Measurements from ENCODE around the gene TADA3. TPM values are rescaled to one million over a fixed set of nuclear protein-coding genes. Genes with fewer than 3 reads are reported as not detected.

TADA3 gene
- total RNA-seq, 2 donors from 2014 or later, result 44.2 to 48.8 TPM

GRCh38 chr3:9812870-9813483 lies 20.7 kb upstream of the TADA3 start:
- intact Hi-C loops (cut with DNase I), result no loop called here
- DNase-seq (ENCODE audit: low spot score), result no peak

GRCh38 chr3:9810846-9811245 lies 18.6 kb upstream of the TADA3 start:
- no peak for DNase-seq (ENCODE audit: low spot score)
- intact Hi-C loops (cut with DNase I), result no loop called here

- intact Hi-C loops (cut with DNase I), result no loop called here
Observed at GRCh38 chr3:9810433-9810770, 18.1 kb upstream of the TADA3 start.

GRCh38 chr3:9809615-9810432 lies 17.6 kb upstream of the TADA3 start, which contains the start of gene TTLL3:
Gene TTLL3 (plus strand): TSS chr3:9810262. CDS start chr3:9810662, 400 bp downstream.
- intact Hi-C loops (cut with DNase I), result no loop called here
- DNase-seq (ENCODE audit: low spot score), result peak; percentile 94

More at GRCh38 chr3:9810433-9810770, 18.1 kb upstream of the TADA3 start:
- no peak for DNase-seq (ENCODE audit: low spot score)

GRCh38 chr3:9809239-9809614 lies 17.0 kb upstream of the TADA3 start:
- intact Hi-C loops (cut with DNase I), result no loop called here

GRCh38 chr3:9808345-9809037 lies 16.2 kb upstream of the TADA3 start:
- intact Hi-C loops (cut with DNase I), result no loop called here
- DNase-seq (ENCODE audit: low spot score), result no peak

More at GRCh38 chr3:9809239-9809614, 17.0 kb upstream of the TADA3 start:
- no peak for DNase-seq (ENCODE audit: low spot score)

- intact Hi-C loops (cut with DNase I), result no loop called here
- no peak for DNase-seq (ENCODE audit: low spot score)
Observed at GRCh38 chr3:9807981-9808344, 15.7 kb upstream of the TADA3 start.

- DNase-seq (ENCODE audit: low spot score), result no peak
- intact Hi-C loops (cut with DNase I), result no loop called here
Observed at GRCh38 chr3:9806688-9807589, 14.7 kb upstream of the TADA3 start.

GRCh38 chr3:9806137-9806536 lies 13.9 kb upstream of the TADA3 start:
- DNase-seq (ENCODE audit: low spot score), result no peak
- intact Hi-C loops (cut with DNase I), result no loop called here

- intact Hi-C loops (cut with DNase I), result no loop called here
- no peak for DNase-seq (ENCODE audit: low spot score)
Observed at GRCh38 chr3:9804996-9805395, 12.7 kb upstream of the TADA3 start.

GRCh38 chr3:9803494-9803893 lies 11.2 kb upstream of the TADA3 start:
- no peak for DNase-seq (ENCODE audit: low spot score)
- intact Hi-C loops (cut with DNase I), result no loop called here

- no peak for DNase-seq (ENCODE audit: low spot score)
- intact Hi-C loops (cut with DNase I), result no loop called here
Observed at GRCh38 chr3:9800529-9800928, 8.3 kb upstream of the TADA3 start.

GRCh38 chr3:9797196-9797945 lies 5.1 kb upstream of the TADA3 start:
- intact Hi-C loops (cut with DNase I), result no loop called here

GRCh38 chr3:9795207-9795606 lies 2.9 kb upstream of the TADA3 start:
- DNase-seq (ENCODE audit: low spot score), result no peak
- intact Hi-C loops (cut with DNase I), result no loop called here

More at GRCh38 chr3:9797196-9797945, 5.1 kb upstream of the TADA3 start:
- no peak for DNase-seq (ENCODE audit: low spot score)

- no peak for DNase-seq (ENCODE audit: low spot score)
- intact Hi-C loops (cut with DNase I), result no loop called here
Observed at GRCh38 chr3:9794400-9794799, 2.1 kb upstream of the TADA3 start.

- intact Hi-C loops (cut with DNase I), result no loop called here
- DNase-seq (ENCODE audit: low spot score), result no peak
Observed at GRCh38 chr3:9793161-9793781, 998 bp upstream of the TADA3 start.

GRCh38 chr3:9791790-9792404 lies 376 bp downstream of the TADA3 start:
- intact Hi-C loops (cut with DNase I), result no loop called here

GRCh38 chr3:9791127-9791526 lies 1.1 kb downstream of the TADA3 start:
- no peak for DNase-seq (ENCODE audit: low spot score)
- intact Hi-C loops (cut with DNase I), result no loop called here

More at GRCh38 chr3:9791790-9792404, 376 bp downstream of the TADA3 start:
- DNase-seq (ENCODE audit: low spot score), result no peak

All from posterior vena cava (tissue), 2 donors.